ENCODE results near the gene UCN3. TPM values are rescaled to one million over a fixed set of nuclear protein-coding genes. Genes with fewer than 3 reads are reported as not detected.

The UCN3 gene
- total RNA-seq, 1 experiment from 2014 or later: not detected

DNA sequence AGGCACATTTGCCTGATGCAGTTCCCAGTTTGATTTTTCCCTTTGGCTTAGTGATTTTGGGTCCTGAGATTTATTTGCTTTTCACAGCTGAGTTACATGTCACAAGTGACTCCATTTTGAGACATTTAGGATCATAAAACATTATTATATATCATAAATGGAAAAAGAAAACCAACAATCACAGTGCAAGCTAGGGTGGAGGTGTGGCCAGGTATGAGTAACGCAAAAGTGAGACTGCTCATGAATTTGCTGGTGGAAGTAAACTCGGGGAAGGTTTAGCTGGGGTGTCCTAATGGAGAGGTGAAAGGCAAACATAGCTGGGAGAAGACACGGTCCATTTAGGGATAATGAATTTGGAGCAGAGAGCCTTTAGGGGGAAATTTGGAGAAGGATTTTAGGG is 21.7 kb upstream of the UCN3 start:
- Mint-ChIP-seq H3K36me3 (ENCODE audit: insufficient read depth, unreplicated experiment) (no peaks in the 10 kb centered on the region), H3K27me3 (ENCODE audit: insufficient read depth, unreplicated experiment) (peaks cover 6% of the 10 kb centered on the region), H3K4me1 (ENCODE audit: low read depth, unreplicated experiment) (no peaks in the 10 kb centered on the region), H3K4me3 (ENCODE audit: unreplicated experiment) (no peak overlapping the region), H3K27ac (ENCODE audit: unreplicated experiment) (no peak overlapping the region), H3K9me3 (ENCODE audit: unreplicated experiment) (no peaks in the 10 kb centered on the region)
- Histone ChIP-seq H3K4me1 (no peaks in the 10 kb centered on the region), H3K27me3 (replicated peaks; ENCODE audit: control insufficient read depth, insufficient read depth, low read length) (no peaks in the 10 kb centered on the region; the same call in 1 of the 2 replicates), H3K9me3 (no peaks in the 10 kb centered on the region; the same call in 1 of the 2 replicates), H3K4me3 (ENCODE audit: low read depth, low read length) (no peak overlapping the region), H3K36me3 (ENCODE audit: control insufficient read depth, insufficient read depth, low read length) (no peaks in the 10 kb centered on the region)
- no peak for DNase-seq
- no peak for TF ChIP-seq CTCF (IDR thresholded peaks at IDR 0.05; ENCODE audit: insufficient read depth in 1 of 2, low read depth in 1 of 2, low read length in 1 of 2, severe bottlenecking in 1 of 2, unreplicated experiment in 1 of 2)
- BruUV-seq (replicated peaks): no TSS peak
- intact Hi-C loops (cut with micrococcal nuclease; ENCODE audit: unreplicated experiment): no loop called here
- ChIA-PET CTCF (interaction anchor here (1.1 to 1.4 kb wide), 3 partner anchors 360 to 528 kb away, joined by 5 read pairs; no protein-coding TSS in a partner anchor), POLR2A (no interaction called here)

DNA sequence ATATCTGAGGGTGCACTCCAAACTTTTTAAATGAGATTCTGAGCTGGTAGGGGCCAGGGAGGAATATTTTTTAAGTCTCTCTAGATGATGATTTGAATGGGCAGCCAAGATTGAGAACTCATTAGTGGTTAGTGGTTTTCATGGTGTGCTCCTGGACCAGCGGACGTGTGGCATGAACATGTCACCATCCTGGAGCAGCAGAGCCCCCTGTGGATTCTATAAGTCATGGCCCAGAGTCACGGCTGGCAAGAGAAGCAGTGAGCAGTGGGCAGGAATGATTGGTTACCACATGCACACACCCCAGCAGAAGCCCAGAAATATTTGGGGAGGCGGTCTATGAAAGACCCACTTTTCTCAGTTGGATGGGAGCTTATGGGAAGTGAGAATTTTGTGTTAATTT is 21.2 kb upstream of the UCN3 start:
- POLR2A ChIA-PET: no interaction called here
- no peaks in the 10 kb centered on the region; the same call in 1 of the 2 replicates for H3K27me3 ChIP-seq (replicated peaks; ENCODE audit: control insufficient read depth, insufficient read depth, low read length)
- CTCF ChIA-PET: interaction anchor here (1.1 to 1.4 kb wide), 3 partner anchors 361 to 528 kb away, joined by 5 read pairs; no protein-coding TSS in a partner anchor
- no peaks in the 10 kb centered on the region for H3K4me1 ChIP-seq
- Mint-ChIP-seq H3K36me3 (ENCODE audit: insufficient read depth, unreplicated experiment) (no peaks in the 10 kb centered on the region), H3K9me3 (ENCODE audit: unreplicated experiment) (no peaks in the 10 kb centered on the region), H3K4me1 (ENCODE audit: low read depth, unreplicated experiment) (no peaks in the 10 kb centered on the region), H3K27ac (ENCODE audit: unreplicated experiment) (no peak overlapping the region), H3K4me3 (ENCODE audit: unreplicated experiment) (no peak overlapping the region), H3K27me3 (ENCODE audit: insufficient read depth, unreplicated experiment) (peaks cover 3% of the 10 kb centered on the region)
- H3K9me3 ChIP-seq: no peaks in the 10 kb centered on the region; the same call in 1 of the 2 replicates
- peak in 1 of 2 experiments; percentile 21 for DNase-seq
- peak in 1 of 2 experiments; percentile 30 for TF ChIP-seq CTCF (IDR thresholded peaks at IDR 0.05; ENCODE audit: insufficient read depth in 1 of 2, low read depth in 1 of 2, low read length in 1 of 2, severe bottlenecking in 1 of 2, unreplicated experiment in 1 of 2)
- BruUV-seq (replicated peaks): no TSS peak
- no peaks in the 10 kb centered on the region for H3K36me3 ChIP-seq (ENCODE audit: control insufficient read depth, insufficient read depth, low read length)
- intact Hi-C loops (cut with micrococcal nuclease; ENCODE audit: unreplicated experiment): no loop called here
- no peak overlapping the region for H3K4me3 ChIP-seq (ENCODE audit: low read depth, low read length)

DNA sequence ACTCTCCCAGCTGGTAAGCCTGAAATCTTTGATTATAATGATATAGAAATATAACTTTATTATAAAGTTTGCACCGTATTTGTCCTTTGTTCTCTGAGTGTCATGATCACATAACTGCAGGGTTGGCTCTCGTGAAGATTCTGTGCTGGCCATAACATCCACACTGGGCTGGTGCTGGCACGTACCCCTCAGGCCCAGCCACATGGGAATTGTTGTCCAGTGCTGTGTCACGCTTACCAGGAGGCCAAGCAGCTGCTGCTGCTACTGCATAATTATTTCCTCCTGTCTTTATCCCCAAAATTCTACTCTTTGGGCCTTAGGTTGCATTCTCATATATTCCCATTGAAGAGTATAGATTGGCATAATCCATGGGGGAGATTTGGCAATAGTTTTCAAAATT is 20.8 kb upstream of the UCN3 start:
- no peak overlapping the region for H3K4me3 Mint-ChIP-seq (ENCODE audit: unreplicated experiment)
- Histone ChIP-seq H3K36me3 (ENCODE audit: control insufficient read depth, insufficient read depth, low read length) (no peaks in the 10 kb centered on the region), H3K9me3 (no peaks in the 10 kb centered on the region; the same call in 1 of the 2 replicates), H3K4me3 (ENCODE audit: low read depth, low read length) (no peak overlapping the region), H3K27me3 (replicated peaks; ENCODE audit: control insufficient read depth, insufficient read depth, low read length) (no peaks in the 10 kb centered on the region; the same call in 1 of the 2 replicates), H3K4me1 (no peaks in the 10 kb centered on the region)
- ChIA-PET POLR2A (no interaction called here), CTCF (no interaction called here)
- no peak for DNase-seq
- intact Hi-C loops (cut with micrococcal nuclease; ENCODE audit: unreplicated experiment): no loop called here
- no TSS peak for BruUV-seq (replicated peaks)
- TF ChIP-seq CTCF (IDR thresholded peaks at IDR 0.05; ENCODE audit: insufficient read depth in 1 of 2, low read depth in 1 of 2, low read length in 1 of 2, severe bottlenecking in 1 of 2, unreplicated experiment in 1 of 2): no peak
- no peaks in the 10 kb centered on the region for H3K36me3 Mint-ChIP-seq (ENCODE audit: insufficient read depth, unreplicated experiment)
- H3K27ac Mint-ChIP-seq (ENCODE audit: unreplicated experiment): no peak overlapping the region
- no peaks in the 10 kb centered on the region for H3K9me3 Mint-ChIP-seq (ENCODE audit: unreplicated experiment)
- no peaks in the 10 kb centered on the region for H3K4me1 Mint-ChIP-seq (ENCODE audit: low read depth, unreplicated experiment)
- H3K27me3 Mint-ChIP-seq (ENCODE audit: insufficient read depth, unreplicated experiment): peaks cover 3% of the 10 kb centered on the region

Measured in Caco-2 (cell line).